Peyer's patch (tissue), 4 donors: Measurements from ENCODE around the gene TOP1. TPM values are rescaled to one million over a fixed set of nuclear protein-coding genes. Genes with fewer than 3 reads are reported as not detected.
A peak's percentile ranks its signal among the peaks of the same experiment; 100 is the strongest.

Experiments
- DNase-seq, 3 donors: peaks; one replicate each; pipeline ENCODE4 v3.0.0-alpha.2; 2017 to 2019
- H3K27ac ChIP-seq, 4 donors: fragments of 200-600 bp; sonication (generic); one replicate each; pipeline ENCODE4 v1.5.1; 2016 to 2019
- H3K27me3 ChIP-seq, 2 donors: fragments of 200-600 bp; sonication (generic); one replicate each; pipeline ENCODE4 v1.5.1; 2019
- H3K36me3 ChIP-seq, 3 donors: fragments of 200-600 bp; sonication (generic); one replicate each; pipeline ENCODE4 v1.5.1; 2016 to 2019
- H3K4me1 ChIP-seq, 4 donors: fragments of 200-600 bp; sonication (generic); one replicate each; pipeline ENCODE4 v1.5.1; 2016 to 2019
- H3K4me3 ChIP-seq, 4 donors: fragments of 200-600 bp; sonication (generic); 1 replicate in 3 of 4; 2 replicates in 1 of 4; pipeline ENCODE4 v1.5.1; 2016 to 2019; ENCODE audit warnings: mild to moderate bottlenecking in 1 of 4
- H3K9me3 ChIP-seq, 4 donors: fragments of 200-600 bp; sonication (generic); one replicate each; pipeline ENCODE4 v1.5.1; 2016 to 2019; ENCODE audit warnings: mild to moderate bottlenecking in 1 of 4
- POLR2A ChIP-seq, 2 donors: fragments of 450-650 bp; IDR thresholded peaks; one replicate each; pipeline ENCODE4 v1.5.1; 2017; ENCODE audit warnings: antibody characterized with exemption in 2 of 2, mild to moderate bottlenecking in 2 of 2, moderate library complexity in 2 of 2
- total RNA-seq, 4 donors: library from RNA; depleted of rRNA; stranded (reverse); fragments of >200 nt; gene quantifications; one replicate each; pipeline ENCODE4 v1.1.0, GENCODE V29; 2016
- TF ChIP-seq, protein P1 (sequence below), 6 experiments: fragments of 450-650 bp in 4 of 6; fragments of 200-600 bp in 2 of 6; sonication (generic) in 1 of 6; IDR thresholded peaks; one replicate each; pipeline ENCODE4 v1.5.1; 2017 to 2019; ENCODE audit warnings: antibody characterized with exemption in 6 of 6, mild to moderate bottlenecking in 3 of 6, moderate library complexity in 1 of 6

The TOP1 gene
- total RNA-seq, 4 donors from 2014 or later: 34.4 to 72.6 (median 39.8) TPM

DNA sequence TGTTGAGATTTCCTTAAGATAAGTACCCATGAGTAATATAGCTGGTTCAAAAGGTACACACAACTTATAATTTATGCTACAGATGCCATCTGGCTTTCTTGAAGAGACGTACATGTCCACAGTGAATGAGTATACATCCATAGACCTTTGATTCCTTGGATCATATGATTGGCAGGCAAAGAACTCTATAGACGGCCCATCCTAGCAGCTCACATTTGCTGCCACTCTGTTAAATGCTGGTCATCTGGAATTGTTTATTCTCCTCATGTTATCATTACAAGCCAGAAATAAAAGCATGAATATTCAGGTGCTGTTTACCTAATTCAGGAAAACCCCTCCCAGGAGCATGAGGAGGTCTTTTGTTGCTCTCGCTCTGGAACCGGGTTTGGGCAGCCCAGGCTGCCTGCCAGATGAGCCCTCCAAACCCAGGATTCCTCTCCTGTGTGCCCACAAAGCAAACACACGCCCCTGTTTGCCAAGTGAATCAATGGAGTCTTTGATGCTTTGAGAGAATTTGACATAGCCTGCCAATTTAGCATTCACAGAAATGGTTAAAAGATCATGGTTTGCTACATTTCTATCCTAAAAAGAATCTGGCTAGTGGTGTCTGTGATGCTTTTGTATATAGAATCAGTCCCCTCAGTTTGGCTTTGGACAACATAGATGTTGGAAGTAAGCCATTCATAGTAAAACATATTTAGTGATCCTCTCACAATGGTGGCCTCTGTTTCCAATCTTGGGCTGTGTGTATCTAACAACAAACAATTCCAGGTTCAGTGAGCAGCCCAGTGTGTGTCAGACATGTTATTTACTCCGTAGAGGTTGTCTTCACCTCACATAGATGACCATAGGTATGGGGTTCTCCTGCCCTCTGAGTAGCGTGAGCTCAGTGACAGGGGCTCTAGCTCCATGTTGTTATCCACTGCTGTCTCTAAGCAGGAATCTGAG, 91.3 kb downstream of the TOP1 start:
- peaks cover 0 to 4% (median 0%) of the 10 kb centered on the region in 4 donors for H3K4me1 ChIP-seq
- no peaks in the 10 kb centered on the region for H3K9me3 ChIP-seq
- no peak for DNase-seq
- H3K27ac ChIP-seq: peak overlapping the region in 1 of 4 donors; percentile 16
- no peak overlapping the region for H3K4me3 ChIP-seq
- H3K36me3 ChIP-seq: peaks cover 0 to 88% (median 0%) of the 10 kb centered on the region in 3 donors
- no peaks in the 10 kb centered on the region for H3K27me3 ChIP-seq
- TF ChIP-seq, protein P1, sequence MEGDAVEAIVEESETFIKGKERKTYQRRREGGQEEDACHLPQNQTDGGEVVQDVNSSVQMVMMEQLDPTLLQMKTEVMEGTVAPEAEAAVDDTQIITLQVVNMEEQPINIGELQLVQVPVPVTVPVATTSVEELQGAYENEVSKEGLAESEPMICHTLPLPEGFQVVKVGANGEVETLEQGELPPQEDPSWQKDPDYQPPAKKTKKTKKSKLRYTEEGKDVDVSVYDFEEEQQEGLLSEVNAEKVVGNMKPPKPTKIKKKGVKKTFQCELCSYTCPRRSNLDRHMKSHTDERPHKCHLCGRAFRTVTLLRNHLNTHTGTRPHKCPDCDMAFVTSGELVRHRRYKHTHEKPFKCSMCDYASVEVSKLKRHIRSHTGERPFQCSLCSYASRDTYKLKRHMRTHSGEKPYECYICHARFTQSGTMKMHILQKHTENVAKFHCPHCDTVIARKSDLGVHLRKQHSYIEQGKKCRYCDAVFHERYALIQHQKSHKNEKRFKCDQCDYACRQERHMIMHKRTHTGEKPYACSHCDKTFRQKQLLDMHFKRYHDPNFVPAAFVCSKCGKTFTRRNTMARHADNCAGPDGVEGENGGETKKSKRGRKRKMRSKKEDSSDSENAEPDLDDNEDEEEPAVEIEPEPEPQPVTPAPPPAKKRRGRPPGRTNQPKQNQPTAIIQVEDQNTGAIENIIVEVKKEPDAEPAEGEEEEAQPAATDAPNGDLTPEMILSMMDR (IDR thresholded peaks at IDR 0.05): peak in 1 of 6 experiments; percentile 9
- TF ChIP-seq POLR2A (IDR thresholded peaks at IDR 0.05): no peak

DNA sequence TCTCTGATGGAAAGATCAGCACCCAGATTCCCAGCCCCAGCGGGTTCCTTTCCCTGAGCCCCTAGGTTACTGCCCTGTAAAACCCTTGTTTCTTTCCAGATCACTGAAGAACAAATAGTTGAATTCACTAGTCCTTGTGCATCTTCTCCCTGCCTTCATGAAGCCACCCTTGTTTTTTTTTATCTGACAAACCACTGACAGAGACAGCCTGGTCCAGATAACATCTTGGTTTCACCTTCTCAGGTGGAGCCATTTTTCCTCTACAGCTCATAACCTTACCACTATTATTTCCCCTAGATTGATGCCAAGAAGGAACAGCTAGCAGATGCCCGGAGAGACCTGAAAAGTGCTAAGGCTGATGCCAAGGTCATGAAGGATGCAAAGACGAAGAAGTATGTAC, 92.8 kb downstream of the TOP1 start:
- H3K9me3 ChIP-seq: no peaks in the 10 kb centered on the region
- peaks cover 0 to 8% (median 0%) of the 10 kb centered on the region in 4 donors for H3K4me1 ChIP-seq
- no peaks in the 10 kb centered on the region for H3K27me3 ChIP-seq
- H3K27ac ChIP-seq: no peak overlapping the region
- no peak for DNase-seq
- peaks cover 0 to 88% (median 0%) of the 10 kb centered on the region in 3 donors for H3K36me3 ChIP-seq
- TF ChIP-seq POLR2A (IDR thresholded peaks at IDR 0.05): no peak
- TF ChIP-seq, protein P1 (IDR thresholded peaks at IDR 0.05): no peak
- H3K4me3 ChIP-seq: no peak overlapping the region

DNA sequence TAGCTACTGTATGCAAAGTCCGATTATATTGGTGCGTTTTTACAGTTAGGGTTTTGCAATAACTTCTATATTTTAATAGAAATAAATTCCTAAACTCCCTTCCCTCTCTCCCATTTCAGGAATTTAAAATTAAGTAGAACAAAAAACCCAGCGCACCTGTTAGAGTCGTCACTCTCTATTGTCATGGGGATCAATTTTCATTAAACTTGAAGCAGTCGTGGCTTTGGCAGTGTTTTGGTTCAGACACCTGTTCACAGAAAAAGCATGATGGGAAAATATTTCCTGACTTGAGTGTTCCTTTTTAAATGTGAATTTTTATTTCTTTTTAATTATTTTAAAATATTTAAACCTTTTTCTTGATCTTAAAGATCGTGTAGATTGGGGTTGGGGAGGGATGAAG, 95.0 kb downstream of the TOP1 start:
- Histone ChIP-seq H3K4me3 (no peak overlapping the region), H3K4me1 (peaks cover 0 to 8% (median 0%) of the 10 kb centered on the region in 4 donors), H3K36me3 (peaks cover 0 to 68% (median 0%) of the 10 kb centered on the region in 3 donors), H3K9me3 (no peaks in the 10 kb centered on the region), H3K27ac (no peak overlapping the region), H3K27me3 (no peaks in the 10 kb centered on the region)
- DNase-seq: no peak
- TF ChIP-seq POLR2A (IDR thresholded peaks at IDR 0.05): no peak
- TF ChIP-seq, protein P1 (IDR thresholded peaks at IDR 0.05): no peak

- no peaks in the 10 kb centered on the region for H3K27me3 ChIP-seq
- no peak for TF ChIP-seq POLR2A (IDR thresholded peaks at IDR 0.05)
- TF ChIP-seq, protein P1 (IDR thresholded peaks at IDR 0.05): no peak
- peak overlapping the region in 2 of 4 donors; percentile 60 to 65 for H3K27ac ChIP-seq
- peaks cover 0 to 8% (median 0%) of the 10 kb centered on the region in 4 donors for H3K4me1 ChIP-seq
- no peak overlapping the region for H3K4me3 ChIP-seq
- DNase-seq: peak in 1 of 3 donors; percentile 73
- peaks cover 0 to 58% (median 0%) of the 10 kb centered on the region in 3 donors for H3K36me3 ChIP-seq
- H3K9me3 ChIP-seq: no peaks in the 10 kb centered on the region
Observed at GRCh38 chr20:41124451-41125094, 96.0 kb downstream of the TOP1 start.

DNA sequence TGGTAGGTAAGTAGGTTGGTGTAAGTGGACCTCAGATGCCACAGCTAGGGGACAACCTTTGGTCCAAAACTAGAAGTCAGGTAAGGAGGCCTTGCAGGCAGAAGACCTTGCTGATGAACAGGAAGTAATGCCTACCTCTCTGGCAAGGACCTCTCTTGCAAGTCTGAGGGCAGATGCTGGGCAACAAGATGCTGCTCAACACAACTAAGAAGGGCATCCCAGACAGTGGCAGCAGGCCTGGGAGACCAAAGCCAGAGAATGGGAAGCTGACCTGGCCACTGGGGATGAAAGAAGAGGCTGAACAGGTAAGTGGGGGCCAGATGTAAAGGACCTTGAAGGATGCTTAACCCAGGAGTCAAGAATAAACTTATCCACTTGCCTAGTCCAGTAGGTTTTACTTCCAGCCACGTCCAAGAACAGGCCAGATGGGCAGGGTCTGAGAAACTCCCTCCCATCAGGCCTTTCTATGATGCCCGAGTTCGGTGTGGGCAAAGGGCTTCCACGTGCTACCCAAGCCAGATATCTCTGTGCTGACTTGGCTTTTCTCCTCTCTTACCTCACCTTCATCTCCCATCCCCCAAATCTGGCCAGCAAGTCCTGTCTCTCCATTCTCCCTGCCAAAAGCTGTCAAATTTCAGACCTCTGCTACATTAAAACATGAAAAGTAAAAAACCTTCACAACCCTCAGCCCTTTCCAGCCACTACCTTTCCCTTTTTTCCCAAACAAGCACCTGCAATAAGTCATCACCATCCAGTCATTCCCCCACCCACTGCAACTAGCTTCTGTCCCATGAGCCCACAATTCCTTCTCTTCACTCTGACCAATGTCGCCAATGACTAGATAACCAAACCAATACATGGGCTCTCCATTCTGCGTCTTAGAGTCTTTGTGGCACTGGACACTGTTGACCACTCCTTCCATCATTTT, 97.2 kb downstream of the TOP1 start:
- H3K4me3 ChIP-seq: no peak overlapping the region
- H3K27me3 ChIP-seq: no peaks in the 10 kb centered on the region
- no peak for TF ChIP-seq POLR2A (IDR thresholded peaks at IDR 0.05)
- TF ChIP-seq, protein P1 (IDR thresholded peaks at IDR 0.05): no peak
- no peaks in the 10 kb centered on the region for H3K9me3 ChIP-seq
- H3K27ac ChIP-seq: peak overlapping the region in 1 of 4 donors; percentile 65
- no peak for DNase-seq
- H3K36me3 ChIP-seq: peaks cover 0 to 47% (median 0%) of the 10 kb centered on the region in 3 donors
- peaks cover 0 to 8% (median 0%) of the 10 kb centered on the region in 4 donors for H3K4me1 ChIP-seq
